ENCODE results near the gene REXO1.

GRCh38 chr19:1854039-1854541 is 5.8 kb upstream of the REXO1 start:
- TF ChIP-seq CTCF (IDR thresholded peaks at IDR 0.05) (no peak), POLR2A (IDR thresholded peaks at IDR 0.05; ENCODE audit: low read depth) (no peak), POLR2AphosphoS5 (IDR thresholded peaks at IDR 0.05) (no peak), EP300 (IDR thresholded peaks at IDR 0.05) (no peak)
